SK-N-MC (cell line): Measurements from ENCODE around the gene FBXL3.

Experiments
- EZH2 ChIP-seq: fragments of 200-600 bp; sonication (generic); IDR thresholded peaks from one replicate; pipeline ENCODE4 v1.6.1; 2017; ENCODE audit warnings: antibody characterized with exemption
- FOXP2 ChIP-seq: optimal IDR thresholded peaks from 2 replicates; pipeline ENCODE3; 2011; ENCODE audit warnings: mild to moderate bottlenecking, moderate library complexity; ENCODE audit not compliant: insufficient read depth; ENCODE audit errors: extremely low read length, control extremely low read depth
- POLR2AphosphoS5 ChIP-seq: IDR thresholded peaks from 2 replicates; pipeline ENCODE4 v1.6.1; 2012; ENCODE audit warnings: mild to moderate bottlenecking, low read depth, low read length, borderline replicate concordance

DNA sequence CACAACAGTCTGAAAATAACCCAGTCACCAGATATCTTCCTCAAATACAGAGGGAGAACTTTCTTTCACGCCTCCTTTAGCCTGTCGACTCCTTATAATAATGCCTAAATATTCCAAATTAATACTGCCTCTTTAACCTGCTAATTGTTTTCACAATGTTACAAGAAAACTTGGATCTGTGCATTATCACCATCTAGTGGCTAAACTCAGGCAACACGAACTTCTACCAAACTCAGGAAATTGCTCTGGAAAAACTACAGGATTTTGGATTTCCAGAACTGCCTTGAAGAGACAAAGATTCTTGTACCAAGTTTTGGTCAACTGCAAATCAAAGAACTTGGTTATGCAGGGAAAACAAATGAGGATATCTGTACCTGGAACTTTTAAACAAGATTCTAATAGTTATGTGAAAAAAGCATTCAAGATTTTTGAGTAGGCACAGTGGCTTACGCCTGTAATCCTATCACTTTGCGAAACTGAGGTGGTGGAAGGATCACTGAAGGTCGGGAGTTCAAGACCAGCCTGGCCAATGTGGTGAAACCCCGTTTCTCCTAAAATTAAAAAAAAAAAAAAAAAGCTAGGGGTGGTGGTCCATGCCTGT lies 24.3 kb downstream of the FBXL3 start:
- no peak for TF ChIP-seq EZH2
- no peak for TF ChIP-seq POLR2AphosphoS5
- TF ChIP-seq FOXP2 = no peak
